Muscle of arm (tissue), 12 donors: ENCODE results near the gene SNRPF. TPM values are rescaled to one million over a fixed set of nuclear protein-coding genes. Genes with fewer than 3 reads are reported as not detected.

Experiments used
- polyA plus RNA-seq, 12 donors: library from polyadenylated mRNA; unstranded; fragments of 120-200 nt; gene quantifications; one replicate each; pipeline ENCODE4 v1.2.1, GENCODE V29; 2013; ENCODE audit not compliant: insufficient read length in 12 of 12

SNRPF gene
- polyA plus RNA-seq, 12 donors, result 21.5 to 73.1 (median 60.2) TPM; not detected in 1

Other genes with a start within 250 kb of the SNRPF start
- 10 to 100 TPM in 11 of 12 donors, not detected in 1; 20.4 to 55.4 (median 50.0) TPM for gene NTN4, start 68.2 kb upstream of the SNRPF start, polyA plus RNA-seq
- under 1 TPM in 10 of 12 donors, not detected in 2; 0.17 to 0.66 (median 0.20) TPM for gene CCDC38, start 83.7 kb downstream of the SNRPF start, polyA plus RNA-seq
- gene AMDHD1, start 84.4 kb downstream of the SNRPF start, polyA plus RNA-seq, result under 1 TPM in 6 of 12 donors, not detected in 6; 0.08 to 0.34 (median 0.19) TPM
- gene HAL, start 137.4 kb downstream of the SNRPF start, polyA plus RNA-seq, result 1 to 10 TPM in 3 of 12 donors, under 1 TPM in 6, not detected in 3; 0.15 to 3.5 (median 0.39) TPM
- 10 to 100 TPM in 11 of 12 donors, not detected in 1; 49.2 to 94.9 (median 80.0) TPM for gene LTA4H, start 176.6 kb downstream of the SNRPF start, polyA plus RNA-seq